GM18502 (cell line): ENCODE results near the gene ABCB9.

Experiments used
- ATAC-seq: cut with Tn5 transposase; IDR thresholded peaks from one replicate; pipeline ENCODE4 v1.9.1; 2021; ENCODE audit warnings: mild to moderate bottlenecking; ENCODE audit not compliant: unreplicated experiment, poor library complexity

Gene ABCB9

GRCh38 chr12:122884091-122884826 is 82.0 kb downstream of the ABCB9 start:
- ATAC-seq: no peak

- ATAC-seq: no peak
Observed at GRCh38 chr12:122882908-122883558, 83.2 kb downstream of the ABCB9 start.

GRCh38 chr12:122880668-122881067 is 85.6 kb downstream of the ABCB9 start:
- ATAC-seq: no peak

- no peak for ATAC-seq
Observed at GRCh38 chr12:122880155-122880667, 86.1 kb downstream of the ABCB9 start.
